GM21390 (cell line): ENCODE results near the gene DLGAP5.

Experiments used
- ATAC-seq: cut with Tn5 transposase; IDR thresholded peaks from one replicate; pipeline ENCODE4 v1.9.1; 2021; ENCODE audit not compliant: unreplicated experiment

Gene DLGAP5

GRCh38 chr14:55130196-55130550, 61.2 kb downstream of the DLGAP5 start:
- ATAC-seq: no peak

- peak; percentile 60 for ATAC-seq
Measured at GRCh38 chr14:55129428-55130195, 61.8 kb downstream of the DLGAP5 start.

GRCh38 chr14:55129086-55129427, 62.3 kb downstream of the DLGAP5 start, which contains the start of gene LGALS3:
LGALS3 (plus strand) TSS chr14:55129252; CDS start chr14:55137374, 8,122 bp downstream.
- ATAC-seq: peak; percentile 71

- ATAC-seq: no peak
Measured at GRCh38 chr14:55128386-55129085, 62.8 kb downstream of the DLGAP5 start.

GRCh38 chr14:55127460-55127951, 63.9 kb downstream of the DLGAP5 start:
- ATAC-seq: no peak

- no peak for ATAC-seq
Measured at GRCh38 chr14:55126932-55127459, 64.4 kb downstream of the DLGAP5 start.

GRCh38 chr14:55126034-55126433, 65.4 kb downstream of the DLGAP5 start:
- ATAC-seq: no peak

- no peak for ATAC-seq
Measured at GRCh38 chr14:55125403-55125802, 66.0 kb downstream of the DLGAP5 start.

- no peak for ATAC-seq
Measured at GRCh38 chr14:55124774-55125386, 66.5 kb downstream of the DLGAP5 start.

GRCh38 chr14:55123852-55124639, 67.3 kb downstream of the DLGAP5 start:
- ATAC-seq: no peak

GRCh38 chr14:55123101-55123500, 68.3 kb downstream of the DLGAP5 start:
- no peak for ATAC-seq

GRCh38 chr14:55122440-55122986, 68.9 kb downstream of the DLGAP5 start:
- ATAC-seq: no peak

GRCh38 chr14:55121628-55122439, 69.6 kb downstream of the DLGAP5 start:
- ATAC-seq: no peak

GRCh38 chr14:55120571-55121495, 70.6 kb downstream of the DLGAP5 start:
- no peak for ATAC-seq

- ATAC-seq: no peak
Measured at GRCh38 chr14:55118761-55119160, 72.6 kb downstream of the DLGAP5 start.

GRCh38 chr14:55117803-55118441, 73.5 kb downstream of the DLGAP5 start:
- no peak for ATAC-seq

- ATAC-seq: no peak
Measured at GRCh38 chr14:55116246-55117030, 74.9 kb downstream of the DLGAP5 start.
